ENCODE data around the gene UBAP2L. TPM values are rescaled to one million over a fixed set of nuclear protein-coding genes. Genes with fewer than 3 reads are reported as not detected.

UBAP2L gene
- total and polyA plus RNA-seq, 11 donors, result 57.4 to 142 (median 97.6) TPM

DNA sequence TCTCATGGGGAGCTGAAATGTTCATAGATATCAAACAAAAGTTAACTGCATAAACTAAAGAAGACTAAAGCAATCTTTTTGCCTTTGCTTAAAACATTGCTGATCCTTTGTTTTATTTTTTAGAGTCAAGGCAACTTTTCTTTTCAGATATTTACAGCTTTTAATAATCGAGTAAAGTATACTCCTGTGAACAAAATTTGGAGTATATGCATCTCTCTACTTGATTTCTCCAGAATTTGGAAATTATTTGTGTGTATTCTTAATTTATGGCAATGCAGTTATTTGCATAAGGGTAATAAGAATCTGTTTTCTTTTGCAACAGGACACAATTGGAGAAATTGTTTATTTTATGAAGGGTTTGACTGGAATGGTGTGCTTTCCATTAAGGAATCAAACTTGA is 95.9 kb downstream of the UBAP2L start:
- ATAC-seq (no peak), DNase-seq (no peak)
- no peaks in the 10 kb centered on the region for H3K36me3 ChIP-seq
- no peaks in the 10 kb centered on the region for H3K27me3 ChIP-seq
- intact Hi-C loops (cut with DNase I), result no loop called here
- H3K27ac ChIP-seq, result no peak overlapping the region
- H3K4me1 ChIP-seq, result peaks cover 0 to 9% (median 2%) of the 10 kb centered on the region in 12 donors
- no peak overlapping the region for H3K4me3 ChIP-seq
- WGBS, 4 donors, result 37 to 93% (median 86%) methylated on average over 1 of the region's 1 CpG
- H3K9me3 ChIP-seq, result peaks cover 0 to 8% (median 0%) of the 10 kb centered on the region in 12 donors
- TF ChIP-seq POLR2A (IDR thresholded peaks at IDR 0.05) (no peak), CTCF (IDR thresholded peaks at IDR 0.05) (no peak)

DNA sequence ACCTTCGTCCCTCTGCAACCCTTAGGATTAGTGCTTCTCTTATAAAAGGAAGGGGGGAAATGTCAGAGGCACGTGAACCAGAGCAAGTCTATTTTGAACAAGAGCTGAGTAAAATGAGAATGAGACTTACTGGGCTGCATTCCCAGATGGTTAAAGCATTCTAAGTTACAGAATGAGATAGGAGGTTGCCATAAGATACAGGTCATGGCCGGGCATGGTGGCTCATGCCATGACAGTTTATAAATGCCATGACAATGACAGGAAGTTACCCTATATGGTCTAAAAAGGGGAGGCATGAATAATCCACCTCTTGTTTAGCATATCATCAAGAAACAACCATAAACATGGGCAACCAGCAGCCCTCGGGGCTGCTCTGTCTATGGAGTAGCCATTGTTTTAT is 97.6 kb downstream of the UBAP2L start:
- Histone ChIP-seq H3K36me3 (no peaks in the 10 kb centered on the region), H3K27me3 (no peaks in the 10 kb centered on the region), H3K4me1 (peaks cover 0 to 9% (median 2%) of the 10 kb centered on the region in 12 donors), H3K9me3 (peaks cover 0 to 8% (median 0%) of the 10 kb centered on the region in 12 donors), H3K4me3 (no peak overlapping the region), H3K27ac (no peak overlapping the region)
- DNase-seq, result no peak
- intact Hi-C loops (cut with DNase I), result no loop called here
- TF ChIP-seq CTCF (IDR thresholded peaks at IDR 0.05) (no peak), POLR2A (IDR thresholded peaks at IDR 0.05) (no peak)
- ATAC-seq, result no peak
- 60 to 68% (median 63%) methylated on average over 4 of the region's 4 CpGs for WGBS, 4 donors

MicroRNAs encoded within 50 kb of the gene (microRNA counts, 767-probe panel; counts per million panel counts)
- 0 to 886 counts per million in 2 donors for microRNA hsa-miR-190b

Small RNA genes within 50 kb of the gene (microRNA-seq; reads per million reads assigned to microRNA genes)
- gene MIR190B, result 2.4 to 14.7 (median 6.4) reads per million in 4 donors

Other genes starting within 250 kb of the UBAP2L start
- gene JTB, start 243.3 kb upstream of the UBAP2L start, total RNA-seq, result 100 to 1,000 TPM in 3 of 9 donors, 10 to 100 TPM in 6; 55.0 to 175 (median 79.5) TPM
- gene JTB, start 243.3 kb upstream of the UBAP2L start, polyA plus RNA-seq, result 100 to 1,000 TPM in 1 of 2 donors, 10 to 100 TPM in 1; 87.4 to 222 TPM
- gene RAB13, start 234.6 kb upstream of the UBAP2L start, total RNA-seq, result 10 to 100 TPM; 18.2 to 97.6 (median 49.3) TPM
- 100 to 1,000 TPM in 1 of 2 donors, 10 to 100 TPM in 1; 79.5 to 107 TPM for gene RAB13, start 234.6 kb upstream of the UBAP2L start, polyA plus RNA-seq
- 1,000 to 10,000 TPM in 1 of 9 donors, 100 to 1,000 TPM in 8; 537 to 1,013 (median 772) TPM for gene RPS27, start 230.2 kb upstream of the UBAP2L start, total RNA-seq
- gene RPS27, start 230.2 kb upstream of the UBAP2L start, polyA plus RNA-seq, result 1,000 to 10,000 TPM; 3,213 to 7,204 TPM
- under 1 TPM in 3 of 9 donors, not detected in 6; 0.04 to 0.31 (median 0.05) TPM for gene NUP210L, start 65.9 kb upstream of the UBAP2L start, total RNA-seq
- not detected for gene NUP210L, start 65.9 kb upstream of the UBAP2L start, polyA plus RNA-seq
- gene TPM3, start 28.9 kb upstream of the UBAP2L start, total RNA-seq, result 100 to 1,000 TPM in 7 of 9 donors, 10 to 100 TPM in 2; 76.5 to 259 (median 120) TPM
- 100 to 1,000 TPM; 101 to 163 TPM for gene TPM3, start 28.9 kb upstream of the UBAP2L start, polyA plus RNA-seq
- gene CFAP141, start 14.6 kb upstream of the UBAP2L start, total RNA-seq, result not detected
- not detected for gene CFAP141, start 14.6 kb upstream of the UBAP2L start, polyA plus RNA-seq
- 100 to 1,000 TPM; 127 to 230 (median 165) TPM for gene HAX1, start 51.7 kb downstream of the UBAP2L start, total RNA-seq
- 100 to 1,000 TPM; 156 to 308 TPM for gene HAX1, start 51.7 kb downstream of the UBAP2L start, polyA plus RNA-seq
- gene AQP10, start 100.1 kb downstream of the UBAP2L start, total RNA-seq, result under 1 TPM in 6 of 9 donors, not detected in 3; 0.23 to 0.93 (median 0.55) TPM
- 1 to 10 TPM in 1 of 2 donors, under 1 TPM in 1; 0.15 to 1.2 TPM for gene AQP10, start 100.1 kb downstream of the UBAP2L start, polyA plus RNA-seq
- gene ATP8B2, start 104.6 kb downstream of the UBAP2L start, total RNA-seq, result 10 to 100 TPM in 8 of 9 donors, 1 to 10 TPM in 1; 9.4 to 45.0 (median 15.5) TPM
- 10 to 100 TPM in 1 of 2 donors, 1 to 10 TPM in 1; 7.2 to 18.3 TPM for gene ATP8B2, start 104.6 kb downstream of the UBAP2L start, polyA plus RNA-seq
- gene IL6R, start 184.4 kb downstream of the UBAP2L start, total RNA-seq, result 10 to 100 TPM in 6 of 9 donors, 1 to 10 TPM in 3; 5.7 to 26.6 (median 13.1) TPM
- 1 to 10 TPM; 3.4 to 8.6 TPM for gene IL6R, start 184.4 kb downstream of the UBAP2L start, polyA plus RNA-seq

Data from heart left ventricle (tissue), 16 donors.